UCSD-AML1 (cell line): ENCODE results near the gene MAFB.

Experiments
- DNase-seq: peaks from one replicate; lab custom pipeline; 2025; ENCODE audit not compliant: unreplicated experiment; lab: John Stamatoyannopoulos, UW

Gene MAFB

DNA sequence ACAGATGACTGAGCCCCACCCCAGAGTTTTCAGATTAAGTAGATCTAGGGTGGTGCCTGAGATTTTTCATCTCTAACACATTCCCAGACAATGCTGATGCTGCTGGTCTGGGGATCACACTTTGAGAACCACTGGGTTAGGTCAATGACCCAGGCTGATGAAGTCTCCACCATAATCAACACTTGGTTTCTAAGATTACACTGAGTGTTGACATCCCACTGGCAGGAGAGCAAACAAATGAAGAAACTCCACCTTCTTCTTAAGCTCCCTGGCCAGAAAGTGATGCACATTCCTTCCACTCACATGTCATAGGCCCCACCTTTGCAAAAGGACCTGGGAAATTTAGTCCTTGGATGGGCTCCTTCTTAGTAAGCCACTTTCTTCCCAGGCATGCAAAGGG is 53.1 kb downstream of the MAFB start:
- DNase-seq = no peak
